ENCODE measurements around the gene COL28A1.
"Not testable (repeated sequence)": the region's sequence is repeated elsewhere in the genome, so short reads cannot be mapped to it uniquely, and the experiment has no call there.

The COL28A1 gene

GRCh38 chr7:7561591-7561990 is 25.9 kb upstream of the COL28A1 start:
- not testable (repeated sequence) for DNase-seq (ENCODE audit: low read depth)

- no peak for DNase-seq (ENCODE audit: low read depth)
Observed at GRCh38 chr7:7557252-7557651, 21.6 kb upstream of the COL28A1 start.

- no peak for DNase-seq (ENCODE audit: low read depth)
Observed at GRCh38 chr7:7556852-7557251, 21.2 kb upstream of the COL28A1 start.

GRCh38 chr7:7554649-7555575 is 19.2 kb upstream of the COL28A1 start:
- no peak for DNase-seq (ENCODE audit: low read depth)

- DNase-seq (ENCODE audit: low read depth): peak; percentile 45
Observed at GRCh38 chr7:7554021-7554432, 18.4 kb upstream of the COL28A1 start.

- DNase-seq (ENCODE audit: low read depth): peak; percentile 37
Observed at GRCh38 chr7:7553386-7553785, 17.7 kb upstream of the COL28A1 start.

- DNase-seq (ENCODE audit: low read depth): no peak
Observed at GRCh38 chr7:7552199-7552598, 16.5 kb upstream of the COL28A1 start.

- DNase-seq (ENCODE audit: low read depth): no peak
Observed at GRCh38 chr7:7550663-7551062, 15.0 kb upstream of the COL28A1 start.

GRCh38 chr7:7548407-7548806 is 12.7 kb upstream of the COL28A1 start:
- DNase-seq (ENCODE audit: low read depth): no peak

GRCh38 chr7:7542251-7542835 is 6.7 kb upstream of the COL28A1 start:
- no peak for DNase-seq (ENCODE audit: low read depth)

- no peak for DNase-seq (ENCODE audit: low read depth)
Observed at GRCh38 chr7:7539711-7540110, 4.0 kb upstream of the COL28A1 start.

GRCh38 chr7:7539152-7539551 is 3.5 kb upstream of the COL28A1 start:
- DNase-seq (ENCODE audit: low read depth): no peak

- no peak for DNase-seq (ENCODE audit: low read depth)
Observed at GRCh38 chr7:7537711-7538110, 2.0 kb upstream of the COL28A1 start.

- DNase-seq (ENCODE audit: low read depth): no peak
Observed at GRCh38 chr7:7536396-7537019, 835 bp upstream of the COL28A1 start.

- no peak for DNase-seq (ENCODE audit: low read depth)
Observed at GRCh38 chr7:7533831-7534430, 1.7 kb downstream of the COL28A1 start.

GRCh38 chr7:7529328-7529727 is 6.3 kb downstream of the COL28A1 start:
- no peak for DNase-seq (ENCODE audit: low read depth)

GRCh38 chr7:7527047-7527446 is 8.6 kb downstream of the COL28A1 start:
- no peak for DNase-seq (ENCODE audit: low read depth)

- no peak for DNase-seq (ENCODE audit: low read depth)
Observed at GRCh38 chr7:7526006-7526405, 9.7 kb downstream of the COL28A1 start.

- DNase-seq (ENCODE audit: low read depth): no peak
Observed at GRCh38 chr7:7524121-7524520, 11.6 kb downstream of the COL28A1 start.

- DNase-seq (ENCODE audit: low read depth): peak; percentile 57
Observed at GRCh38 chr7:7522421-7522820, 13.3 kb downstream of the COL28A1 start.

- peak; percentile 37 for DNase-seq (ENCODE audit: low read depth)
Observed at GRCh38 chr7:7521259-7521658, 14.4 kb downstream of the COL28A1 start.

- DNase-seq (ENCODE audit: low read depth): no peak
Observed at GRCh38 chr7:7519528-7519927, 16.1 kb downstream of the COL28A1 start.

- no peak for DNase-seq (ENCODE audit: low read depth)
Observed at GRCh38 chr7:7519056-7519455, 16.6 kb downstream of the COL28A1 start.
